GM19463 (cell line): Measurements from ENCODE around the gene SUSD4.
"Not testable (repeated sequence)": the region's sequence is repeated elsewhere in the genome, so short reads cannot be mapped to it uniquely, and the experiment has no call there.

Source experiments
- ATAC-seq: cut with Tn5 transposase; IDR thresholded peaks from one replicate; pipeline ENCODE4 v1.9.1; 2021; ENCODE audit warnings: mild to moderate bottlenecking, moderate library complexity; ENCODE audit not compliant: unreplicated experiment

SUSD4 gene

DNA sequence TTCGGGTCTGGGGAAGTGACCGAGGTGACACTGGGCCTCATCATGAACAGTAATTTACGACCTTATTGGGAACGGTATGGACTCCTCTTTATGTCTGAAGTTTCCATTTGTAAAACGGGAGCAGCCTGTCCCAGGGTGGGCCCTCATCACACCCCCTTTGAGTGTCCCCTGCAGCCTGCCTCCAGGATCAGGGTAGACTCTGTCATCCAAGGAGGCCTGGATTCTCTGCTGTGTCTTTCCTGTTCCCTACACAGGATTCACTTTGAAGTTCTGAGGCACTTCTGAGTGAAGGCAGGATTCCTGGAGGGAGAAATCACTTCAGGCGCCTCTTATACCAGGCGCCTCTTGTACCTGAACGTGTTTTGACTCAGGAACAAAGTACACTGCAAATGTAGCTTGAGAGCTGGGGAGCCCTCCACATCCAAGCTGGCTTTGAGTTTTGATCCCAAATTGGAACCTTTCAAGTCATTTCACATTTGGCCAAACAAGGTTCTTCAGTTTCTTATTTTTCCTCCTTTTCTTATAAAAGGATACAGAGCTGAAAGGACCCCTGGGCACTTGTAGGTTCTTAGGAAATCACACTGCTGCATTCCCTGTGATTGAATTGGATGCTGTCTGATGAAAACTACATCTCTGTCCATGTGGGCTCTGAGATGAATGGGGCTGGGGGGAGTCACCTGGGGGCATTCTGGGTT, 106.0 kb downstream of the SUSD4 start:
- no peak for ATAC-seq

DNA sequence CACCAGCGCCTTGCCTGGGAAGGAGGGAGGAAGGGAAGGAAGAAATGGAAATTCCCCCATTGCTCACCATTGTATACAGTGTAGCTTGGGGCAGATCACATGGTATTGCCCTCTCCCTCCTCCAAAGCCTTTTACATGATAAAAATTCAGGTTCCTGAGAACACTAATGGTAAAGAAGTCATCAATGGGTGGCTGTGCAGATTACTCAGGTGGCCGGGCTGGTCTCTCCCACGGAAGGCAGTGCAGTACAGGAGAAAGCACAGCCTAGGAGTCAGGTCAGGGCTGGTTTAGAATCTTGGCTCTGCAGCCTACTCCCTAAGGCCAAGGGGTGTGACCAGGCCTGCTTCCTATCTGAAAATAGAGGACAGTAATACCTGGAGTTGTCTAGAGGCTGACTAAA, 107.9 kb downstream of the SUSD4 start:
- no peak for ATAC-seq

DNA sequence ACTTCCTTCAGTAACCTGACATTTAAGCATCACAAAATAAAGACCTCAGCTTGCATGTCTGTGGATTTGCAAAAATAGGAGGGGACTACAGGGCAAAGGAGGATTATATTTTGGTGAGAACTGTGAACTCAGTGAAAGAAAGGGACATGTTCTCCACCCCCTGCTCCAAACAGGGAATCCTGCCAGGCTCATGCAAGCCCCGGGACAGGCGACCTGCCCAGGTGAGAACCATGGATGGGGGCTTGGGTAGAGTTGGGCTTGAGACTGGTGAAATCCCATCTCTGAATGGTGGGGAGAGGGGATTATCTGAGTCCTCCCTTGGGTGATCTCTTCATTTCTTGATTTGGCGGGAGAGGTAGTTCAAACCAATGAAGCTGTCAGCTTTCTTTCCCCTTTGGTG, 110.1 kb downstream of the SUSD4 start:
- ATAC-seq: no peak

DNA sequence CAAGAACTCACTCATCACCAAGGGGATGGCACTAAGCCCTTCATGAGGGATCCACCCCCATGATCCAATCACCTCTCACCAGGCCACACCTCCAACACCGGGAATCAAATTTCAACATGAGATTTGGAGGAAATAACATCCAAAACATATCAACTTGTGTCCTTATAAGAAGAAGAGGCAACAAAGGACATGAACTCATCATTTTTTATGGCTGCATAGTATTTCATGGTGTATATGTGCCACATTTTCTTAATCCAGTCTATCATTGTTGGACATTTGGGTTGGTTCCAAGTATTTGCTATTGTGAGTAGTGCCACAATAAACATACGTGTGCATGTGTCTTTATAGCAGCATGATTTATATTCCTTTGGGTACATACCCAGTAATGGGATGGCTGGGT, 112.6 kb downstream of the SUSD4 start:
- not testable (repeated sequence) for ATAC-seq

DNA sequence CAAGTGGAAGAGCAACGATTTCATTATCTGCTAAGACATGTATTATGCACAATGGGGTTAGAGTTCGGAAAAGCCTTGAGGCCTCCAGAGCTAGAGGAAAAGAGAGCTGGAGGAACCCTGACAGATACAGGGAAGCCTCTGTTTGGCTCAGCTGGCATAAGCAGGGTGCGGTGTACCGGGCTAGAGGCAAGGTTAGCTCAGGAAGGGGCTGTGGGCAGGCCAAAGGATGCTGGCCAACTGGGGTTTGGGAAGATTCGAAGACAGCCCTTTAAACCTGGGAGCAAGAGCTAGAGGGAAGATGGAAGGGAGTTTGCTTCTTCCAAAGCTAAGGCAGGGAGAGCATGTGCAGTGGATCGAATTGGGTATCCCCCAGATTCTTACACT, 113.4 kb downstream of the SUSD4 start:
- no peak for ATAC-seq

DNA sequence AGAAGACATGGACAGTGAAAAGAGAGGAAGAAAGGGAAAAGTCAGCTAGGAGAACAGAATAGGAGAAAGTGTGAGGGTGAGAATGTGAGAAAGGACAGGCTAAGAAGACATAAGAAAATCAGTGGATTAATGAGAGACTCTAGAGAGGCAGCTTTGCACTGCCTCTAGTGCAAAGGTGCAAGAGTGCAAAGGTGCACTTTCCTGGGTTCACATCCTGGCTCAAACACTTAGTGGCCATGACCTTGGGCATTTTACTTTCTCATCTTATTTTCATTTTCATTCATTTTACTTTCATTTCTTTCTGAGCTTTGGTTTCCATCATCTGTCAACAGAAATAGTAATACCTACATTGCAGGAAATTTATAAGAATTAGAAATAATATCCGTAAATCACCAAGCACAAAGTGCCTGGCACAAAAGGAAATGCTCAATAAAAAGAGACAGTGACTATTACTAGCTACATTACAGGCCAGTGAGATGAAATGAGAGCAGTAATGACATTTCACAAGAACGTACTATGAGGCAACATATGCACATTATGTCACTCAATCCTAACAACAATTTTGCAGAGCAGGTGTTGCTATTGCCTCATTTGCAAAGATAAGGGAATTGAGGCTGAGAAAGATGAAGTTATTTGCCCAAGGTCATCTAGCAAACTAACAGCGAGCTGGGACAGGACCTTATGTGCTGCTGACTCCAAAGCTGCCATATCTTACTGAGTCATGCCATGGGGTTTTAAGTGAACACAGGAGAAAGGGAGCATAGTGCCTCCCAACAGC, 113.9 kb downstream of the SUSD4 start:
- ATAC-seq: no peak

DNA sequence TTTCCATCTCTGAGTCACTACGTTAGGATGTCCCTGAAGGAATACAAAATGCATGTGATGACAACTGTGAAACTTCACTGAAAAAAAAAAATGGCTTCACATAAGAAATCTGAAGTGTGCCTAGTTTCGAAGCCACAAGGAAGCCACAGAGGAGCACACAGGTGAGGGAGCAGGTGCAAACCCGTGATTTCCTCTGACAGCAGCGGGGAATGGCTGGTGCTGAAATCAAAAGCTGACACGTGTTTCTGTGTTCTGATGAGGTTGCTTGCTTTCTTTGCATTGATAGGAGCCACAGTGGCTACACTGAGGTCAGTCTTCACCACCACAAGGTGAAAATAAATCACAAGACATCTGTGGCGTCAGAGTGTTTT, 115.2 kb downstream of the SUSD4 start:
- ATAC-seq: no peak

DNA sequence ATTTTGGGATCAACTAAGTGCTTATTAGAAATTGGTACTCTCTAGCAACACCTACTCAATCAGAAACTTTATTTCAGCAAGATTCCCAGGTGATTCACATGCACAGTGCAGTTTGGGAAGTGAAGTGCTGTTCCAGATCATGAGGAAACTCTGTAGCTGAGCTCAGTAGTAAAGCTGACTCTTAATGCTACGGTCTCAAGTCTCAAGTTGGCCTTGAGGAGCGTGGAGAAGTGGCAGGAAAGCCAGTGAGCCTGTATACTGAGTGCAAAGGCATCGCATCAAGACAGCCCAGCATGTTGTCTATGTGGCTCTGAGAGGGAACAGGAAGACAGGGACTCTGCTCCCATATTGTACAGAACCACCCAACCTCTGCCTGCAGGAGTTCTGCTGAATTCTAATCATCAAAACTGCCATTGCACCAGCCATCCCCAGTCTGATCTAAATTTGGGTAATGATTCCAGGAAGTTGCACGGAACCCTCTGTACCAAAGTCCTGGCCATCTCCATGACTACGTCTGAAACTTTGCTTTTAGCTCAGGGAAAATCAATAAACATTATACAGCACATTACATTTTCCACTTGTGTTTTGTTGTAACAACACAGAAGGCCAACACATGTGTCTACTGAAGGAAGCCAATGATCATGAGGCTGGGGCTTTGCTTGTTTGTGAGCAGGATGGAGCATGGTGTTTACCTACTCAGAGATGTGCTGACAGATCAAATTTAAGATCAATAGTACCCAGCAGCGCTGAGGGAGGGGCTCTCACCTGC, 115.8 kb downstream of the SUSD4 start:
- ATAC-seq: no peak

DNA sequence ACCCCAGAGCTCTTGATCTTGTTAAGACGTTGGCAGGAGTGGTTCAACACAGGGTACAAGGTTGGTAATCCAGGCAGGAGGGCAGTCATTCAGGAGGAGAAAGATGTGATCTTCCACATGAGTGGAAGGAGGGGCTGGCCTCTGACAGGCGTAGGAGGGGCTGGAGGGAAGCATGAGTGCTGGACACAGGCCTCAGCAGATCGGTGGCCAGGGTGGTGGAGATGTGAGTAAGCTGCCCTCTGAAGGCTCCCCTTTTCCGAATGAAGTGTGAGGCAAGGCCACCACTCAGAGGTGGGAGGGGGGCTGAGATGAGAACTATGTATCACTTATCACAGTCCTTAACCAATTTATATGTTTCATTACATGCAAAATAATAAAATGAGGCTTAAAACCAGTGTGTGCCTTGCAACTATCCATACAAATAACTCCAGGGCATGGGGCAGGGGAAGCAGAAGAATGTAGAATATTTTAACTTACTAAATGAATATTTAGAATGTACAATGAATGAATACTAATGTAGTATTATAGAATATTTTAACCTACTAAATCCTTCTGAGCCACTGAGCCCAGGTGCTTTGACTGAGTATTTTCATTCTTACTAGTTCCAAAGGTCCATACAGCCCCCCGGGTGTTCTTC, 117.4 kb downstream of the SUSD4 start:
- no peak for ATAC-seq

DNA sequence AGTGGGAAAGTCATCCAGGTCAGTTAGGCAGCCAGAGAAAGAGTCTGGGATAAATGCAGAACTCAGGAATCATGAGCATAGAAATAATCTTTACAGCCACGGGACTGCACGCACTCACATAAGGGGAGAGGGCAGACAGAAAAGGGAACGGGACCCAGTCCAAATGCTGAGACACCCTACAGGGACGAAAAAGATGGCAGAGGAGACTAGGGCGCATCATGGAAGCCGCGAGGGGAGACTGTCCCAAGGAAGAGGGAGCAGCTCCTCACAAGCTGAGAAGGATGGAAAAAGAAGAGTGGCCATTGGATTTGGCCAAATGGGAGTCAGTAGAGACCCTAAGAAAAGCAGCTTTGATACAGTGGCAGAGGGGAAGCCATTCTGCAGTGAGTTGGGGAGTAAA, 118.0 kb downstream of the SUSD4 start:
- no peak for ATAC-seq

DNA sequence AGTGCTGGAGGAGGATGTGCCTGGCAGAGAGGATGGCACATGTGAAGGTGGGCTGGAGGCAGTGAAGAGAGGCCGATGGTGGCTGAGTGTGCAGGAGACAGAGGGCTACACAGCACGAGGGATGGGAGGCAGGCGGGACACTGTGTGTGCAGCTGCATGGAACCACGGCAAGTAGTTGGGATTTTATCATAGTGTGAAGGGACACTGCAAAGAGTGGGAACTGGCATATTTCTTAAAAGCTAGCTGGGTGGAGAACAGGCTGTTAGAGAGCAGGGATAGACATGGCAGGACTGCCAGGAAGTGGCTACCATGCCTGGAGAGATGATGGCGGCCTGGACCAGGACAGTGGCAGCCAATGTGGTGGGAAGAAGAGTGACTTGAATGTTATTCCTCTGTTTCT, 118.6 kb downstream of the SUSD4 start:
- ATAC-seq: no peak

DNA sequence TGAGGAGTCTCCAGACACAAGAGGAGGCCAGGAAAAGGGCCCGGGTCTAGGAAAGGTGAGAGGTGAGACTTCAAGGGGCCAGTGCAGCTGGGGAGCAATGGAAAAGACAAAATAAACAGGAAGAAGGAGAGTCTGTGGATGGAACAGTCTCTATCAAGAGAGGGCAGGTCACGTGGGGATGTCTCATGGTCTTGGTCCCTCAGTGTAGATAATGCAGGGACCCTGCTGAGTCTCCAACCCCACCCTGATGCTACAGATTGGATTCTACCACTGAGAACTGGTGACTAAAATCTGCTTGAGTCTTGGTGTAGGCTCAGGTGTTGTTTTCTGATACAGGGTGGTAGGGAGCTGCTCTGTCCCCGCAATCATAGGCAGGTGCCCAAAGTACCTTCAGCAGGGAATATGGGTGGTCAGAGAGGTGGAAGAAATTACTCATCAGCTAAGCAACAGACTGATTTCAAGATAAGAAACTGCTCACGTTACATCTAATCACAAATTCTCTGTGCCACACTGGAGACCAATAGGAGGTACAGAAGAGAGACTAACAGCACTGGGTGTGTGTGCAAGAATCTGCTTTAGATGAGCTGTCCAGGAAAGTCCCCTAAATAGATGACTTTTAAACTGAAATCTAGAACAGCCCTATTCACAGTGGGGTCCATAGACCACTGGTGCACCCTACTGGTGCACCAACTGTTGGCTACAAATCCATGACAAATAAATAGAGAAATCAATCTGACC, 119.4 kb downstream of the SUSD4 start:
- ATAC-seq: peak; percentile 95

DNA sequence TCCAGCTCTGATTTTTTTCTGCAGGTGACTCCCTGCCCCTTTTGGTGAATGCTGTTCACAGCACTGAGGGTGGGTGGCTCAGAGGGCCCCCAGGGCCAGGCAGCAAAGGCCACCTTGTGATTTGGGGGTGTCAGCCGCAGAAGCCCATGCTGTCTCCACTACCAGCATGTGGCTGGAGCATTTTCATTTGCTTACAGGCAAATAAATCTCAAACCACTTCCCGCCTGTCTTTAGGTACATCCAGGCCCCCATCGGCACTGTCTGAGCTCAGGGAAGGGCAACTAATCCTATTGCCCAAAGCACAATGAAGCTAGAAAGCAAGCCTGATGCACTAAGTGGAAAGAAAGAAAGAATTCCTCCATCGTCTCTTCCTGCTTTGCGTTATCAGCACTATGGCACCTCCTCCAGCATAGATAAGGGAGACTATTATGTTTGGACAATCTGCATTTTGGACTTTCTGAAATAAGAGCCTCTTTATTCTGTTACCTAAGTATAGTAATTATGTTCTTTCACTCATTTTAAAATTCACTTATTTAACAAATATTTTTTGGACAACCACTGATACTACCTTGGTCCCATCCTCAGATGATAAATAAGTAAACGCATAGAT, 120.4 kb downstream of the SUSD4 start:
- ATAC-seq: no peak

DNA sequence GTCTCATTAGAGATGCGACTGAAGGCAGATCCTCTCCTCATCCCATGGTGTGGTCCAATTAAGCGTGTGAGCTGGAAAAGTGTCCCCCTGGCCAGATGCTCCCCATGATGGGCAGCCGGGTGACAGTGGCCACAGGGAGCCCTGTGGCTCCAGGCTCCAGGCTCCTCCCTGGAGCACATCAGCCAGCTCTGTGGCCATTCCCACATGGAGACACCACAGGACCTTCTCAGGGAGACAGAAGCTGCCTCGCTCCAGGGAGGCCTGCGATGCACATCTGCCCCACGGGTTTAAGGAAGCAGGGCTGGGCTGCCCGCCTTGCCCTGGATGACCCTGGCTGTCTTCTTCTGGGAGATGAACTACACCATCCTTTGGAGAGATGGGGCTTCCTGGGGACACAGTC, 121.0 kb downstream of the SUSD4 start:
- no peak for ATAC-seq

DNA sequence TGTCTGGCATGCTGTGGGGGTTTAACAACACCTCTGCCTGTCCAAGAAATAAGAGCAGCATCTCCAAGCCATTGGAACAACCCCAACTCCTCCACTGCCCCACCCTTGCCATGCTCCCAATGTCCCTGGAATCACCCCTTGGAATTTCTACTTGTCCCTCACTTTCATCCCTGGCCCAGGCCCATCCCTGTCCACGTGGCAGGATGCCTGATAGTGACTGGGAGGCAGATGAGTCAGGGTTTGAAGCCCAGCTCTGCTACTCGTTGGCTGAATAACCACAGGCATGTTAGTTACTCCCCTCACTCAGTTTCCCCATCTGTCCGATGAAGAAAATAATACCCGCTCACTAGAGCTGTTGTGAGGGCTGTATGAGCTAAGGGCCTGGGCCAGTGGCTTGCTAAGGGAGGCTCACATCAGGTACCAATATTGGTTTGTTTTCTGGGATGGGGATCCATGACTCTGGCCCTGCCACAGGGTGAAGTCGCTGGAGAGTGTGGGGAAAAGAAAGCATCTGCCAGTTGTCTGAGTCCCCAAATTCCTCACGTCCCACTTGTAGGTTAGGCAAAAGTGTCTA, 121.5 kb downstream of the SUSD4 start:
- no peak for ATAC-seq

DNA sequence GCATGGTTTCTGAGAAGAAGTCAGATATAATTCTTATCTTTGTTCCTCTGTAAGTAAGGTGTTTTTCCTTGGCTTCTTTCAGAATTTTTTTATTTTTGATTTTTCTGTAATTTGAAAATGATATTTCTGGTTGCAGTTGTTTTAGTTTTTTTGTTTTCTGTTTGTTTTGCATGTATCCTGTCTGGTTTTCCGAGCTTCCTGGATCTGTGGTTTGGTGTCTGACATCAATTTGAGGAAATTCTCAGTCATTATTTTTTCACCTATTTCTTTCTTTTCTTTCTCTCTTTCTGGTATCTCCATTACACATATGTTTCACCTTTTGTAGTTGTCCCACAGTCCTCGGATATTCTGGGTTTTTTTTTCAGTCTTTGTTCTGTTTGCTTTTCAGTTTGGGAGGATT, 123.9 kb downstream of the SUSD4 start:
- no peak for ATAC-seq

DNA sequence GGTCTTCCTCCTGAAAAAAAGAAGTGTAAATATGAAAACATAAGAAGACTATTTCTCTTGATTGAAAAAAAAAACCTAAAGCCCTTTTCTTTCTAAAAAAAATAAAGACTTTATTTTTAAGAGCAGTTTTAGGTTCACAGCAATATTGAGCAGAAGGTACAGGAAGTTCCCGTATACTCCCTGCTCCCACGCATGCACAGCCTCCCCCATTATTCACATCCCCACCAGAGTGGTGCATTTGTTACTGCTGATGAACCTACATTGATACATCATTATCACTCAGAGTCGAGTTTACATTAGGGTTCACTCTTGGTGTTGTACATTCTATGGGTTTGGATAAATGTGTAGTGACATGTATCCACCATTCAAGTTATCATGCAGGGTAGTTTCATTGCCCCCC, 128.9 kb downstream of the SUSD4 start:
- ATAC-seq: no peak

DNA sequence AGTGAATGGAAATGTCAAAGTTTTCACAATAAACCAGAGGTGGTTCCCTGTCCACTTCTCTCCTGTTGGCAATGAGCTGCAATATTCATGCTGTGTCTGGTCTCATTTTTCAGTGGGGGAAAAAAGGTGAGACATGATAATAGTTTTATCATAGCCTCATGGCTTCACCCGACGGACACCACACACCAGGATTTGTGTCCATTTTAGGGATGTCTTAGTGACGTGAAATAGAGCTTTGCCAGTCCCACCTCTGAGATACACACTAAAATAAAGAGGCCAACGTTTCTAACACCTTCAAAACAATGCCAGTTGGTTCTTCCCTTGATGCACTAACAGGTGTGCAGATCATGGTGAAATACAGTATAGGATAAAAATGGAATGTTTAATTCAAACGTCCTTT, 129.4 kb downstream of the SUSD4 start:
- no peak for ATAC-seq

DNA sequence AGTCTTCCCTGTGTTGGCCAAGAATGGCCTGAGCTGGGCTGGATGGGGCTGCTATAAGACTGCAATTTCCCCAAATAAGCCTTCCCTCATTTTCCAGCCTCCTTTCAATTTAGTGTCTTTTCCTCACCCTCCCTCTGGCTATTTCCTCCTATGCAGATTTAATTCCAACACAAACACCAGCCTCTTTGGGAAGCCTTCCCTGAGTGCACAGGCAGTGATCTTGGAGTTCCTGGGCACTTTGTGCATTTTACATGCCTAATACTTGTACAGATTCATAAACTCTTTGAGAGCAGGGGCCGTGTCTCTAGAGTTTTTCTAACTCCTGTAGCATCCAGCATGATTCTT, 129.8 kb downstream of the SUSD4 start:
- no peak for ATAC-seq
